PFSK-1 (cell line): ENCODE measurements around the gene TCF4.

Experiments used
- FOXP2 ChIP-seq: optimal IDR thresholded peaks from 2 replicates; pipeline ENCODE3; 2011; ENCODE audit warnings: borderline replicate concordance, control low read depth, inconsistent platforms; ENCODE audit not compliant: insufficient read depth; ENCODE audit errors: extremely low read length, extremely low read depth
- POLR2AphosphoS5 ChIP-seq: IDR thresholded peaks from 2 replicates; pipeline ENCODE4 v1.6.1; 2012; ENCODE audit warnings: low read depth, mild to moderate bottlenecking, control low read depth, low read length, moderate library complexity
- SIN3A ChIP-seq: IDR thresholded peaks from 2 replicates; pipeline ENCODE4 v1.6.1; 2012; ENCODE audit warnings: mild to moderate bottlenecking, low read length, moderate library complexity, borderline replicate concordance; ENCODE audit not compliant: insufficient read depth
- TAF1 ChIP-seq: IDR thresholded peaks from 2 replicates; pipeline ENCODE4 v1.6.1; 2012; ENCODE audit warnings: low read length, control low read depth, borderline replicate concordance; ENCODE audit not compliant: insufficient read depth
- TF ChIP-seq, protein P1 (sequence below), 2 experiments: IDR thresholded peaks; 2 replicates each; pipeline versions ENCODE4 v1.6.1 to v1.8.0; 2011 to 2012; ENCODE audit warnings: low read depth in 2 of 2, low read length in 2 of 2, control low read depth in 1 of 2, inconsistent platforms in 1 of 2, mild to moderate bottlenecking in 1 of 2, moderate library complexity in 1 of 2; ENCODE audit not compliant: insufficient read depth in 1 of 2

DNA sequence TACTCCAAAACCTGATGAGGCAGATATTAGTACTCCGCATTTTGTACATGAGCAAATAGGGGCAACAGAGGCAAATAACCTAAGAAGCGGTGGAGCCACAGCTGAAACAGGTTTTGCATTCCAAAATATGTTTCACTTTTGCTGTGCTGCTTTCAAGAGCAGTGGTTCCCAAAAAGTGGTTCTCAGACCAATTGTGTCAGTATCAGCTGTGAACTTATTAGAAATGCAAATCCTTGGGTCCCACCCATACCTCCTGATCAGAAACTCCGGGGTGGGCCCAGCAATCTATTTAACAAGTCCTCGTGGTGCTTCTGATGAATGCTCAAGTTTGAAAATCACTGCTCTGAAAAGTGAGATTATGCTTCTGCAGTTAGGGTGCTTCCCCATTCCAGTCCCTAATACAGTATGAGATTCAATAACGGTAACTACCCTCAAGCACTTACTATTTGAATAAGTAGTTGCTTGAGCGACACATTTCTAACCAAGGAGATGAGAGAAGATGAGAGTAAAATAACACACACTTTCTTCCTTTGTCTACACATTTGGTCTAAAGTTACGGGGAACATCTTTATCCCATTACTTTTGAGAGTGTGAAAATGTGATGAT lies 17.8 kb upstream of the TCF4 start:
- TF ChIP-seq TAF1 (no peak), SIN3A (no peak), POLR2AphosphoS5 (no peak), FOXP2 (no peak)
- TF ChIP-seq, protein P1, sequence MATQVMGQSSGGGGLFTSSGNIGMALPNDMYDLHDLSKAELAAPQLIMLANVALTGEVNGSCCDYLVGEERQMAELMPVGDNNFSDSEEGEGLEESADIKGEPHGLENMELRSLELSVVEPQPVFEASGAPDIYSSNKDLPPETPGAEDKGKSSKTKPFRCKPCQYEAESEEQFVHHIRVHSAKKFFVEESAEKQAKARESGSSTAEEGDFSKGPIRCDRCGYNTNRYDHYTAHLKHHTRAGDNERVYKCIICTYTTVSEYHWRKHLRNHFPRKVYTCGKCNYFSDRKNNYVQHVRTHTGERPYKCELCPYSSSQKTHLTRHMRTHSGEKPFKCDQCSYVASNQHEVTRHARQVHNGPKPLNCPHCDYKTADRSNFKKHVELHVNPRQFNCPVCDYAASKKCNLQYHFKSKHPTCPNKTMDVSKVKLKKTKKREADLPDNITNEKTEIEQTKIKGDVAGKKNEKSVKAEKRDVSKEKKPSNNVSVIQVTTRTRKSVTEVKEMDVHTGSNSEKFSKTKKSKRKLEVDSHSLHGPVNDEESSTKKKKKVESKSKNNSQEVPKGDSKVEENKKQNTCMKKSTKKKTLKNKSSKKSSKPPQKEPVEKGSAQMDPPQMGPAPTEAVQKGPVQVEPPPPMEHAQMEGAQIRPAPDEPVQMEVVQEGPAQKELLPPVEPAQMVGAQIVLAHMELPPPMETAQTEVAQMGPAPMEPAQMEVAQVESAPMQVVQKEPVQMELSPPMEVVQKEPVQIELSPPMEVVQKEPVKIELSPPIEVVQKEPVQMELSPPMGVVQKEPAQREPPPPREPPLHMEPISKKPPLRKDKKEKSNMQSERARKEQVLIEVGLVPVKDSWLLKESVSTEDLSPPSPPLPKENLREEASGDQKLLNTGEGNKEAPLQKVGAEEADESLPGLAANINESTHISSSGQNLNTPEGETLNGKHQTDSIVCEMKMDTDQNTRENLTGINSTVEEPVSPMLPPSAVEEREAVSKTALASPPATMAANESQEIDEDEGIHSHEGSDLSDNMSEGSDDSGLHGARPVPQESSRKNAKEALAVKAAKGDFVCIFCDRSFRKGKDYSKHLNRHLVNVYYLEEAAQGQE (IDR thresholded peaks at IDR 0.05; ENCODE audit: insufficient read depth in 1 of 2, low read depth in 2 of 2, low read length in 2 of 2) = no peak
